ENCODE measurements around the gene UTY.

UTY gene

GRCh38 chrY:13501215-13501614 is 21.4 kb upstream of the UTY start:
- TF ChIP-seq ZBTB21 (tag by site-specific recombination; IDR thresholded peaks at IDR 0.05) (no peak), ZXDB (tag by site-specific recombination; IDR thresholded peaks at IDR 0.05) (no peak), ZFP3 (tag by site-specific recombination; IDR thresholded peaks at IDR 0.05; ENCODE audit: low read depth) (no peak), ZNF202 (tag by site-specific recombination; IDR thresholded peaks at IDR 0.05; ENCODE audit: borderline replicate concordance) (no peak)
- Histone ChIP-seq H3K4me1 (ENCODE audit: control insufficient read depth, insufficient read depth, low read length) (no peaks in the 10 kb centered on the region), H3K4me3 (ENCODE audit: low read depth, low read length) (no peak overlapping the region), H3K27ac (ENCODE audit: extremely low read depth, low read depth, low read length) (no peak overlapping the region), H3K36me3 (ENCODE audit: control insufficient read depth in 2 of 2, insufficient read depth in 1 of 2, low read length in 2 of 2) (no peaks in the 10 kb centered on the region), H3K9me3 (ENCODE audit: control insufficient read depth, insufficient read depth, low read depth, low read length) (no peaks in the 10 kb centered on the region)
- CTCF ChIA-PET: no interaction called here
- POLR2A ChIA-PET: no interaction called here

- POLR2A ChIA-PET: no interaction called here
- Histone ChIP-seq H3K4me1 (ENCODE audit: control insufficient read depth, insufficient read depth, low read length) (no peaks in the 10 kb centered on the region), H3K4me3 (ENCODE audit: low read depth, low read length) (no peak overlapping the region), H3K9me3 (ENCODE audit: control insufficient read depth, insufficient read depth, low read depth, low read length) (no peaks in the 10 kb centered on the region), H3K36me3 (ENCODE audit: control insufficient read depth in 2 of 2, insufficient read depth in 1 of 2, low read length in 2 of 2) (no peaks in the 10 kb centered on the region), H3K27ac (ENCODE audit: extremely low read depth, low read depth, low read length) (no peak overlapping the region)
- CTCF ChIA-PET: no interaction called here
- TF ChIP-seq ZNF580 (tag by site-specific recombination; IDR thresholded peaks at IDR 0.05) (no peak), ZNF248 (tag by site-specific recombination; IDR thresholded peaks at IDR 0.05) (no peak), TCF7L2 (IDR thresholded peaks at IDR 0.05; ENCODE audit: borderline replicate concordance, low read depth, low read length) (no peak), KLF1 (tag by site-specific recombination; IDR thresholded peaks at IDR 0.05) (no peak), ZNF175 (tag by site-specific recombination; IDR thresholded peaks at IDR 0.05) (no peak), SP3 (tag by site-specific recombination; IDR thresholded peaks at IDR 0.05) (no peak)
Observed at GRCh38 chrY:13493737-13494136, 13.9 kb upstream of the UTY start.

- CTCF ChIA-PET: no interaction called here
- POLR2A ChIA-PET: no interaction called here
- no peak for TF ChIP-seq TRIM28 (IDR thresholded peaks at IDR 0.05; ENCODE audit: borderline replicate concordance, low read length)
- TF ChIP-seq ZIC2 (tag by site-specific recombination; IDR thresholded peaks at IDR 0.05): no peak
- no peak for TF ChIP-seq ZNF692 (tag by site-specific recombination; IDR thresholded peaks at IDR 0.05)
- no peak for TF ChIP-seq ZNF138 (tag by site-specific recombination; IDR thresholded peaks at IDR 0.05; ENCODE audit: borderline replicate concordance)
- no peak for TF ChIP-seq ZNF202 (tag by site-specific recombination; IDR thresholded peaks at IDR 0.05; ENCODE audit: borderline replicate concordance)
- TF ChIP-seq SP2 (tag by site-specific recombination; IDR thresholded peaks at IDR 0.05): no peak
- TF ChIP-seq BCL6B (tag by site-specific recombination; IDR thresholded peaks at IDR 0.05): no peak
- TF ChIP-seq ZFP41 (tag by site-specific recombination; IDR thresholded peaks at IDR 0.05; ENCODE audit: borderline replicate concordance): no peak
- no peak for TF ChIP-seq ZNF513 (tag by site-specific recombination; IDR thresholded peaks at IDR 0.05)
- no peak for TF ChIP-seq ZNF416 (tag by site-specific recombination; IDR thresholded peaks at IDR 0.05)
- no peak for TF ChIP-seq ZNF792 (tag by site-specific recombination; IDR thresholded peaks at IDR 0.05)
- TF ChIP-seq HOXD13 (CRISPR knock-in tag; IDR thresholded peaks at IDR 0.05; ENCODE audit: borderline replicate concordance): no peak
- TF ChIP-seq ZNF561 (tag by site-specific recombination; IDR thresholded peaks at IDR 0.05; ENCODE audit: borderline replicate concordance): no peak
- TF ChIP-seq ZFP37 (tag by site-specific recombination; IDR thresholded peaks at IDR 0.05): no peak
- TF ChIP-seq ZNF777 (tag by site-specific recombination; IDR thresholded peaks at IDR 0.05; ENCODE audit: borderline replicate concordance): no peak
- TF ChIP-seq ZNF335 (tag by site-specific recombination; conservative IDR thresholded peaks at IDR 0.05): no peak
- no peak for TF ChIP-seq ZNF23 (tag by site-specific recombination; IDR thresholded peaks at IDR 0.05; ENCODE audit: borderline replicate concordance)
- TF ChIP-seq ZNF133 (tag by site-specific recombination; IDR thresholded peaks at IDR 0.05): no peak
- no peak for TF ChIP-seq ZNF394 (tag by site-specific recombination; IDR thresholded peaks at IDR 0.05; ENCODE audit: borderline replicate concordance)
- H3K9me3 ChIP-seq (ENCODE audit: control insufficient read depth, insufficient read depth, low read depth, low read length): no peaks in the 10 kb centered on the region
- no peak overlapping the region for H3K27ac ChIP-seq (ENCODE audit: extremely low read depth, low read depth, low read length)
- no peaks in the 10 kb centered on the region for H3K4me1 ChIP-seq (ENCODE audit: control insufficient read depth, insufficient read depth, low read length)
- no peaks in the 10 kb centered on the region for H3K36me3 ChIP-seq (ENCODE audit: control insufficient read depth in 2 of 2, insufficient read depth in 1 of 2, low read length in 2 of 2)
- H3K4me3 ChIP-seq (ENCODE audit: low read depth, low read length): no peak overlapping the region
Observed at GRCh38 chrY:13492408-13492807, 12.6 kb upstream of the UTY start.
